Measurements from ENCODE around the gene TEK.

- TF ChIP-seq EZH2 (IDR thresholded peaks at IDR 0.05; ENCODE audit: low read depth) (no peak), CTCF (conservative IDR thresholded peaks at IDR 0.05) (no peak)
Measured at GRCh38 chr9:27151693-27152404, 42.8 kb downstream of the TEK start.

Measured in PC-9 (cell line).